PFSK-1 (cell line): ENCODE measurements around the gene KCNH1.

ENCODE experiments used
- FOXP2 ChIP-seq: optimal IDR thresholded peaks from 2 replicates; pipeline ENCODE3; 2011; ENCODE audit warnings: borderline replicate concordance, control low read depth, inconsistent platforms; ENCODE audit not compliant: insufficient read depth; ENCODE audit errors: extremely low read length, extremely low read depth
- POLR2AphosphoS5 ChIP-seq: IDR thresholded peaks from 2 replicates; pipeline ENCODE4 v1.6.1; 2012; ENCODE audit warnings: low read depth, mild to moderate bottlenecking, control low read depth, low read length, moderate library complexity
- REST ChIP-seq, 2 experiments: IDR thresholded peaks; 2 replicates each; pipeline versions ENCODE4 v1.6.1 to v1.8.0; 2011 to 2012; ENCODE audit warnings: low read depth in 2 of 2, low read length in 2 of 2, control low read depth in 1 of 2, inconsistent platforms in 1 of 2, mild to moderate bottlenecking in 1 of 2, moderate library complexity in 1 of 2; ENCODE audit not compliant: insufficient read depth in 1 of 2
- TAF1 ChIP-seq: IDR thresholded peaks from 2 replicates; pipeline ENCODE4 v1.6.1; 2012; ENCODE audit warnings: low read length, control low read depth, borderline replicate concordance; ENCODE audit not compliant: insufficient read depth

- TF ChIP-seq POLR2AphosphoS5, result no peak
- no peak for TF ChIP-seq FOXP2
- no peak for TF ChIP-seq TAF1
- no peak for TF ChIP-seq REST (IDR thresholded peaks at IDR 0.05; ENCODE audit: insufficient read depth in 1 of 2, low read depth in 2 of 2, low read length in 2 of 2)
These were observed 350.0 kb downstream of the KCNH1 start for GRCh38 chr1:210783925-210784324.
